ENCODE data around the gene GUCY1A2. TPM values are rescaled to one million over a fixed set of nuclear protein-coding genes. Genes with fewer than 3 reads are reported as not detected.

The GUCY1A2 gene
- total RNA-seq, 1 experiment from 2014 or later: 0.10 TPM

GRCh38 chr11:106958517-106959248, 59.6 kb downstream of the GUCY1A2 start:
- BruUV-seq (replicated peaks): no TSS peak
- H3K36me3 ChIP-seq (ENCODE audit: control insufficient read depth in 1 of 2, insufficient read depth in 2 of 2, low read length in 2 of 2): no peaks in the 10 kb centered on the region
- H3K27ac ChIP-seq (ENCODE audit: low read depth, low read length): no peak overlapping the region
- ChIA-PET POLR2A (no interaction called here), CTCF (no interaction called here), RAD21 (ENCODE audit: low non-redundant PET in 1 of 2, low total read pairs in 2 of 2, uncharacterized antibody in 2 of 2, unreplicated experiment in 2 of 2) (no interaction called here)
- no peak for ATAC-seq
- no peaks in the 10 kb centered on the region for H3K9me2 ChIP-seq (ENCODE audit: insufficient read depth)
- no peak overlapping the region for H2AFZ ChIP-seq (ENCODE audit: low read depth, low read length, poor library complexity, severe bottlenecking)
- H3K27me3 ChIP-seq (ENCODE audit: insufficient read depth, low read length): peaks cover 14% of the 10 kb centered on the region; the same call in 1 of the 2 replicates
- H3K9me3 ChIP-seq (ENCODE audit: control insufficient read depth in 1 of 2, insufficient read depth in 1 of 2, low read depth in 1 of 2, low read length in 2 of 2): no peaks in the 10 kb centered on the region
- TF ChIP-seq FOSL1 (IDR thresholded peaks at IDR 0.05; ENCODE audit: low read depth): no peak
- TF ChIP-seq TCF7L2 (IDR thresholded peaks at IDR 0.05; ENCODE audit: borderline replicate concordance, extremely low read depth, insufficient read depth, insufficient read length): no peak
- TF ChIP-seq JUND (IDR thresholded peaks at IDR 0.05): no peak
- no peak for TF ChIP-seq RAD21 (IDR thresholded peaks at IDR 0.05; ENCODE audit: low read depth)
- TF ChIP-seq EZH2 (IDR thresholded peaks at IDR 0.05): no peak
- no peak for TF ChIP-seq EZH2phosphoT487 (IDR thresholded peaks at IDR 0.05; ENCODE audit: borderline replicate concordance)
- no peak for TF ChIP-seq ATF3 (IDR thresholded peaks at IDR 0.05)
- no peak for TF ChIP-seq ELF1 (IDR thresholded peaks at IDR 0.05; ENCODE audit: borderline replicate concordance, low read depth)
- TF ChIP-seq SIN3A (IDR thresholded peaks at IDR 0.05; ENCODE audit: low read depth): no peak
- no peak for TF ChIP-seq POLR2A (IDR thresholded peaks at IDR 0.05; ENCODE audit: borderline replicate concordance, extremely low read depth, insufficient read depth, insufficient read length)
- TF ChIP-seq ZNF274 (IDR thresholded peaks at IDR 0.05; ENCODE audit: low read depth, low read length): no peak
- TF ChIP-seq ZBTB33 (IDR thresholded peaks at IDR 0.05; ENCODE audit: extremely low read depth, insufficient replicate concordance, low read length): no peak
- TF ChIP-seq CTCF (IDR thresholded peaks at IDR 0.05 in 2 of 3, conservative IDR thresholded peaks at IDR 0.05 in 1 of 3; ENCODE audit: borderline replicate concordance in 1 of 3, insufficient read depth in 1 of 3, low read depth in 2 of 3, low read length in 2 of 3): no peak
- no peak for TF ChIP-seq SP1 (IDR thresholded peaks at IDR 0.05; ENCODE audit: low read depth)
- H3K4me3 ChIP-seq (replicated peaks in 1 of 2; ENCODE audit: low read depth in 1 of 2, low read length in 2 of 2): no peak overlapping the region
- intact Hi-C loops (cut with micrococcal nuclease): no loop called here
- no peak overlapping the region for H3K9ac ChIP-seq (ENCODE audit: low read length)
- H3K79me2 ChIP-seq (ENCODE audit: insufficient read depth, low read length): no peaks in the 10 kb centered on the region
- no peak overlapping the region for H3K4me2 ChIP-seq (ENCODE audit: low read length)
- no peak for DNase-seq (ENCODE audit: low read depth, low spot score)
- H4K20me1 ChIP-seq (ENCODE audit: insufficient read depth): no peaks in the 10 kb centered on the region
- H3K4me1 ChIP-seq (ENCODE audit: control insufficient read depth in 1 of 2, insufficient read depth in 2 of 2, low read length in 2 of 2): no peaks in the 10 kb centered on the region
